Gastroesophageal sphincter (tissue), 4 donors: ENCODE results near the gene ARMC9. TPM values are rescaled to one million over a fixed set of nuclear protein-coding genes. Genes with fewer than 3 reads are reported as not detected.

ENCODE experiments used
- ATAC-seq: fragments of 150-250 bp; one replicate; pipeline ENCODE4 v1.9.1; 2016; ENCODE audit warnings: mild to moderate bottlenecking, moderate library complexity
- H3K27ac ChIP-seq, 4 donors: fragments of 200-600 bp; sonication (generic) in 3 of 4; 1 replicate in 3 of 4; 2 replicates in 1 of 4; pipeline ENCODE4 v1.5.1; 2016 to 2019
- H3K27me3 ChIP-seq: fragments of 200-600 bp; sonication (generic); one replicate; pipeline ENCODE4 v1.5.1; 2019
- H3K36me3 ChIP-seq, 2 donors: fragments of 200-600 bp; sonication (generic); one replicate each; pipeline ENCODE4 v1.5.1; 2019; ENCODE audit warnings: control low read depth in 1 of 2
- H3K4me1 ChIP-seq, 3 donors: fragments of 200-600 bp; sonication (generic); 1 replicate in 2 of 3; 2 replicates in 1 of 3; pipeline ENCODE4 v1.5.1; 2016 to 2019; ENCODE audit warnings: control low read depth in 2 of 3
- H3K4me3 ChIP-seq, 2 donors: fragments of 200-600 bp; sonication (generic); one replicate each; pipeline ENCODE4 v1.5.1; 2019; ENCODE audit warnings: mild to moderate bottlenecking in 1 of 2, moderate library complexity in 1 of 2
- H3K9me3 ChIP-seq, 3 donors: fragments of 200-600 bp; sonication (generic); one replicate each; pipeline ENCODE4 v1.5.1; 2017 to 2019; ENCODE audit warnings: control low read depth in 2 of 3
- EP300 ChIP-seq: sonication (generic); formaldehyde crosslinking; IDR thresholded peaks from one replicate; pipeline ENCODE4 v1.6.1; 2017; ENCODE audit warnings: antibody characterized with exemption, mild to moderate bottlenecking
- POLR2A ChIP-seq, 2 donors: fragments of 450-650 bp; IDR thresholded peaks; one replicate each; pipeline ENCODE4 v1.6.1; 2017; ENCODE audit warnings: antibody characterized with exemption in 2 of 2, mild to moderate bottlenecking in 2 of 2, moderate library complexity in 1 of 2
- POLR2AphosphoS5 ChIP-seq: sonication (generic); formaldehyde crosslinking; IDR thresholded peaks from one replicate; pipeline ENCODE4 v1.6.1; 2017; ENCODE audit warnings: antibody characterized with exemption
- WGBS, 2 donors: methylation state at CpG; one replicate each; pipeline ENCODE4 v1.1.5; 2018; ENCODE audit warnings: low coverage in 1 of 2; 5-methylcytosine and 5-hydroxymethylcytosine counted together
- total RNA-seq, 4 donors: library from RNA; depleted of rRNA; stranded (reverse); fragments of >200 nt; gene quantifications; one replicate each; pipeline ENCODE4 v1.1.0, GENCODE V29; 2016
- TF ChIP-seq, protein P1 (sequence below), 4 experiments: fragments of 200-600 bp in 2 of 4; fragments of 450-650 bp in 2 of 4; sonication (generic) in 1 of 4; IDR thresholded peaks; one replicate each; pipeline ENCODE4 v1.5.1; 2017 to 2019; ENCODE audit warnings: antibody characterized with exemption in 4 of 4, mild to moderate bottlenecking in 2 of 4, moderate library complexity in 2 of 4

The ARMC9 gene
- total RNA-seq, 4 donors from 2014 or later, result 69.6 to 298 (median 152) TPM

DNA sequence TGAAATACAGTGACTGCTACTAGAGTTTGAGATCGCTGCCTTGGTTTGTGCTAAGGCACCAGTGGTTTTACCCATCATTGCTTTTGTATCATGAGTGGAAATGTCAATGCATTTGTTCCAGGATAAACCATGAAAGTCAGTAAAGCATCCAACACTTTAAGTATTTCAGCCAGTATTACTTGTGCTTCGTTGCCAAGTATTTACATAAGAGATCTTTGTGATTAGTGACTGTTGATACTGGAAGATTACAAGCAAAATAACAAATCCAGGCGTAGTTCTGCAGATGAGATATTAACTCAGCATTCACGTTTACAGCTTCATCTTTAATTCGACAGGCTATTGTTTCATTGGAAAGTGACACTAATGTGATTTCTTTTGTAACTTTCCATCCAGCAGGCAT is 106.8 kb downstream of the ARMC9 start:
- WGBS, 2 donors, result 66 to 67% methylated on average over 2 to 5 of the region's 5 CpGs
- TF ChIP-seq POLR2A (IDR thresholded peaks at IDR 0.05) (no peak), EP300 (no peak), POLR2AphosphoS5 (no peak)
- TF ChIP-seq, protein P1, sequence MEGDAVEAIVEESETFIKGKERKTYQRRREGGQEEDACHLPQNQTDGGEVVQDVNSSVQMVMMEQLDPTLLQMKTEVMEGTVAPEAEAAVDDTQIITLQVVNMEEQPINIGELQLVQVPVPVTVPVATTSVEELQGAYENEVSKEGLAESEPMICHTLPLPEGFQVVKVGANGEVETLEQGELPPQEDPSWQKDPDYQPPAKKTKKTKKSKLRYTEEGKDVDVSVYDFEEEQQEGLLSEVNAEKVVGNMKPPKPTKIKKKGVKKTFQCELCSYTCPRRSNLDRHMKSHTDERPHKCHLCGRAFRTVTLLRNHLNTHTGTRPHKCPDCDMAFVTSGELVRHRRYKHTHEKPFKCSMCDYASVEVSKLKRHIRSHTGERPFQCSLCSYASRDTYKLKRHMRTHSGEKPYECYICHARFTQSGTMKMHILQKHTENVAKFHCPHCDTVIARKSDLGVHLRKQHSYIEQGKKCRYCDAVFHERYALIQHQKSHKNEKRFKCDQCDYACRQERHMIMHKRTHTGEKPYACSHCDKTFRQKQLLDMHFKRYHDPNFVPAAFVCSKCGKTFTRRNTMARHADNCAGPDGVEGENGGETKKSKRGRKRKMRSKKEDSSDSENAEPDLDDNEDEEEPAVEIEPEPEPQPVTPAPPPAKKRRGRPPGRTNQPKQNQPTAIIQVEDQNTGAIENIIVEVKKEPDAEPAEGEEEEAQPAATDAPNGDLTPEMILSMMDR (IDR thresholded peaks at IDR 0.05), result no peak
- Histone ChIP-seq H3K9me3 (no peaks in the 10 kb centered on the region), H3K27me3 (no peaks in the 10 kb centered on the region), H3K27ac (no peak overlapping the region), H3K4me1 (peaks cover 0 to 9% (median 0%) of the 10 kb centered on the region in 3 donors), H3K4me3 (no peak overlapping the region), H3K36me3 (peaks cover 0 to 33% of the 10 kb centered on the region in 2 donors)
- ATAC-seq, result no peak

DNA sequence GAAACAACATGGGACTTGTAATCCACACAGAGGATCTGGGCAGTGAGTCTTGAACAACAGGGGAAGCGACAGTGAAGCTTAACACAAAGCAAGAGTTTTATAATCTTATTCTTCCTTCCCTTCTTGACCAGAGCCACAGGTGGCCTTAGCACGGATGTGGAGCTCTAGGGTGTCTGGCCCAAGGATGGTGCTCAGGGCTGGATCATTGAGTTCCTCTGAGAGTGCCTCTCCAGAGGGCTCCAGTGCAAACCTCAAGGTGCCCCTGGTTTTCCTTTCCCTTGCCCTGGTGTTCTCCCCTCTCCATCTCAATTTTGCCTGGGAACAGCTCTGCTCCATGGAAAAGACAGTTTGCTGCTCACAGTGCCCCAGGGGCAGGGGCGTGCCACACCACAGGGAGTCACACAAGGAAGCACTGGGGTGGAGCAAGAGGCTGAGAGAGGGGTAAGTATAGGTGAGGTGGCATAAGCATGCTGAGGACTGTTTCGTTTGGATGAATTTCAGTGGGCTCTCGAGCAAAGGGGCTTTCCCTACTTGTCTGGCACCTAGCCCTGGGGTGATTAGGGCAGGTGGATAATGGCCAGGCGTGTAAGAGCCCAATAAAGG is 108.5 kb downstream of the ARMC9 start:
- no peak for TF ChIP-seq POLR2A (IDR thresholded peaks at IDR 0.05)
- TF ChIP-seq, protein P1 (IDR thresholded peaks at IDR 0.05), result no peak
- TF ChIP-seq POLR2AphosphoS5, result no peak
- no peak for TF ChIP-seq EP300
- ATAC-seq, result no peak
- WGBS, 2 donors, result 72 to 82% methylated on average over 3 to 4 of the region's 6 CpGs

DNA sequence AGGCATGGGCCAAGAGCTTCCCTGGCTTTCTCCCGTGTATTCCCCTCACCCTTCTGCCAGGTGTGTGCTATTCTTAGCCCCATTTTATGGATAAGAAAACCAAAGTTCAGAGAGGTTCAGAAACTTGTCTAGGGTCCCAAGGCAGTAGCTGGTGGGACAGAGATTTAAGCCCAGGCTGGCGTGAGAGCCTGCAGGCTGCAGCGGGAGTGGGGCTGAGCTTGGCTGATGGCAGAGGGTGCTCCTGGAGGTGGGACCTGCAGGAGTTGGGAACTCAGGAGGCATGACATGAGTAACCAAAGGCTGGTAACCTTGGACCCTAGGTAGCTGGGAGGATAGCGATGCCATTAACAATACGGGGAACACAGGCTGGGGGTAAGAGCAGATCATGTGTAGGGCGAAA is 109.8 kb downstream of the ARMC9 start:
- H3K27me3 ChIP-seq, result no peaks in the 10 kb centered on the region
- no peak for ATAC-seq

More for the DNA sequence above, 108.5 kb downstream of the ARMC9 start:
- peaks cover 0 to 26% of the 10 kb centered on the region in 2 donors for H3K36me3 ChIP-seq
- no peak overlapping the region for H3K27ac ChIP-seq
- H3K9me3 ChIP-seq, result no peaks in the 10 kb centered on the region
- H3K4me3 ChIP-seq, result no peak overlapping the region
- no peaks in the 10 kb centered on the region for H3K27me3 ChIP-seq
- peaks cover 0 to 9% (median 0%) of the 10 kb centered on the region in 3 donors for H3K4me1 ChIP-seq

DNA sequence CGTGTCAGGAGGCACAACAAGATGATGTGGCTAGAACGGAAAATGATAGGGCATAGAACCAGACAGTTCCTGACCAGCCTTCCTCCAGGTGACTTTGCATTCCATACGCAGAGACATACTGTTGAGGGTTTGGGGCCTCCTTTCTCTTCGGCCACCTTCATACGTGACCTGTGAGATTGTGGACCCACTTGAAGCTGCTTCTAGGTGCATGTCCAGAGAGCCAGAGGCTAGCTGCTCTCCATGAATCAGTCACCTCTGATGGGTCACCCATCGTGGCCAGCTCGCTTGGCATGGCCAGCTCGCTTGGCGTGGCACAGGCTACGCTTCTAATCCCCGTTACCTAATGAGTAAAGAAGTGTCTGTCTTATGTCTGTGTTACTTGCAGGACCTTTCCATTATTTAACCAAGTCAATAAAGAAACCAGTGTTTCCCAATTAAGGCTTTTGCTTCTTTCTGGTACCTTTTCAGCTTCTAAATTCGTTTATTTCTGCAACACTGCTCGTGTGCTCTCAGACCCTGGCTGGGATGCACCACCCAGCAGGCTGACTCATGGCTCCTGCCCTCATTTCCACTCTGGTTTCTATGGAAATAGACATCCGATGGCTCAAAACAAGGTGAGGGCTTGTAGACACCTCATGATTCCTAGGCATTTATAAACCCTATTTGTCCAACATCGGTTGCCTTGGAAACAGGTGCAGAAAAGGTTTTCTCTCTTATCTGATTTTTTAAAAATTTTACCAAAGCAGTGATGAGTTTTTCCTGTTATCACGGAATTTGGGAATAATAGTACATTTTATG is 110.4 kb downstream of the ARMC9 start:
- H3K4me3 ChIP-seq, result no peak overlapping the region
- H3K9me3 ChIP-seq, result no peaks in the 10 kb centered on the region
- TF ChIP-seq POLR2A (IDR thresholded peaks at IDR 0.05), result no peak
- H3K36me3 ChIP-seq, result peaks cover 0 to 27% of the 10 kb centered on the region in 2 donors
- no peak overlapping the region for H3K27ac ChIP-seq
- H3K27me3 ChIP-seq, result no peaks in the 10 kb centered on the region
- WGBS, 2 donors, result 71% methylated on average over 6 to 12 of the region's 16 CpGs
- H3K4me1 ChIP-seq, result peaks cover 0 to 9% (median 0%) of the 10 kb centered on the region in 3 donors
- ATAC-seq, result no peak

More for the DNA sequence above, 109.8 kb downstream of the ARMC9 start:
- 96 to 100% methylated on average over 3 of the region's 6 CpGs for WGBS, 2 donors
- Histone ChIP-seq H3K36me3 (peaks cover 0 to 27% of the 10 kb centered on the region in 2 donors), H3K4me1 (peaks cover 0 to 9% (median 0%) of the 10 kb centered on the region in 3 donors), H3K9me3 (no peaks in the 10 kb centered on the region), H3K27ac (no peak overlapping the region), H3K4me3 (no peak overlapping the region)
- no peak for TF ChIP-seq EP300
- TF ChIP-seq, protein P1 (IDR thresholded peaks at IDR 0.05), result no peak
- no peak for TF ChIP-seq POLR2AphosphoS5
- TF ChIP-seq POLR2A (IDR thresholded peaks at IDR 0.05), result no peak

DNA sequence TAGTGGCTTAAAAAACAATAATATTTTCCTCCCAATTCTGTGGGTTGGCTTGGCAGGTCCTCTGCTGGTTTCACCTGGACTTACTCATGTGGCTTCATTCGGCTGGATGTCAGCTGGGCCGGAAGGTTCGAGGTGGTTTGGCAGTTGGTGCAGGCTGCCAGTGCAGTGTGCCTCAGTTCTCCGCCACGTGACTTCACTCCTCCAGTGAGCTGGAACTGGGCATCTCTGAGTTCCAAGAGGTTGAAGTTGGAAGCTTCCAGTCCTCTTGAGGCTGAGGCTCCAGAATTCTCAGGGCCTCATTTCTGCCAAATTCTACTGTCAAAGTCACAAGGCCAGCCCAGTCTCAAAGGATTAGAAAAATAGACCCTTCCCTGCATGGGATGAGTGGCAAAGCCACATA is 113.6 kb downstream of the ARMC9 start:
- 80 to 88% methylated on average over 1 to 3 of the region's 5 CpGs for WGBS, 2 donors
- Histone ChIP-seq H3K27me3 (no peaks in the 10 kb centered on the region), H3K27ac (no peak overlapping the region), H3K36me3 (peaks cover 0 to 40% of the 10 kb centered on the region in 2 donors), H3K9me3 (peaks cover 0 to 4% (median 0%) of the 10 kb centered on the region in 3 donors), H3K4me3 (no peak overlapping the region), H3K4me1 (peaks cover 0 to 9% (median 0%) of the 10 kb centered on the region in 3 donors)
- no peak for ATAC-seq
- TF ChIP-seq EP300 (no peak), POLR2AphosphoS5 (no peak), POLR2A (IDR thresholded peaks at IDR 0.05) (no peak)
- TF ChIP-seq, protein P1 (IDR thresholded peaks at IDR 0.05), result no peak
